Neutrophil (primary cell): ENCODE results near the gene TNRC6B.

ENCODE experiments used
- H3K27ac ChIP-seq: fragments of 200-600 bp; sonication (generic); 2 replicates; pipeline ENCODE4 v1.5.1; 2016; ENCODE audit warnings: mild to moderate bottlenecking, moderate library complexity
- H3K27me3 ChIP-seq: fragments of 200-600 bp; sonication (generic); 2 replicates; pipeline ENCODE4 v1.6.0; 2016; ENCODE audit warnings: mild to moderate bottlenecking
- H3K36me3 ChIP-seq: fragments of 200-600 bp; sonication (generic); 2 replicates; pipeline ENCODE4 v1.5.1; 2017
- H3K4me1 ChIP-seq, 2 experiments: fragments of 200-600 bp in 1 of 2; sonication (generic) in 1 of 2; 1 replicate in 1 of 2; 2 replicates in 1 of 2; pipeline versions ENCODE4 v1.5.1 to v1.6.1; 2013 to 2016; ENCODE audit warnings: low read depth in 1 of 2, low read length in 1 of 2, mild to moderate bottlenecking in 1 of 2, moderate library complexity in 1 of 2; ENCODE audit not compliant: control insufficient read depth in 1 of 2, insufficient read depth in 1 of 2
- H3K4me3 ChIP-seq, 2 experiments: fragments of 200-600 bp in 1 of 2; sonication (generic) in 1 of 2; 1 replicate in 1 of 2; 2 replicates in 1 of 2; pipeline ENCODE4 v1.5.1; 2013 to 2016; ENCODE audit warnings: low read depth in 1 of 2, low read length in 1 of 2, mild to moderate bottlenecking in 1 of 2, moderate library complexity in 1 of 2
- H3K9me3 ChIP-seq: fragments of 200-600 bp; sonication (generic); 2 replicates; pipeline ENCODE4 v1.5.1; 2016
- TF ChIP-seq, protein P1 (sequence below): fragments of 200-600 bp; sonication (generic); IDR thresholded peaks from 2 replicates; pipeline ENCODE4 v1.5.1; 2016; ENCODE audit warnings: antibody characterized with exemption

Gene TNRC6B

DNA sequence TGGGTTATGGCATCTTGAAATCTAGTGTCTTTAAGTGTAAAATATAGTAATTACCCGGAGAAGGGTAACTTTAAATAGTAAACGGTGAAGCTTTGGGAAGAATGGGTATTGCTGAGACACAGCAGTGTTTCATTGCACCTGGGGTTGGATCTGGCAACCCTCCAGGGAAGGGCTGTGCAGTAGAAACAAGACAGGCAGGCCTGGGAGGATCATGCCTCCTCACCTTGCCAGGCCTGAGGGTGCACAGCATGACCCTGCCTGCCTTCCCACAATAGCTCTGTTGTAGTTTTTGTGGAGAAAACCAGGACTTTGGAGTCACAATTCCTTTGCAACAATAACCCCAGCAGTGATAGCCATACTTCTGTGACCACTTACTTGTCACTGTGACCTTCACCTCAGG is 104.0 kb downstream of the TNRC6B start:
- Histone ChIP-seq H3K36me3 (peaks cover 86% of the 10 kb centered on the region), H3K27ac (peak overlapping the region; percentile 9)

DNA sequence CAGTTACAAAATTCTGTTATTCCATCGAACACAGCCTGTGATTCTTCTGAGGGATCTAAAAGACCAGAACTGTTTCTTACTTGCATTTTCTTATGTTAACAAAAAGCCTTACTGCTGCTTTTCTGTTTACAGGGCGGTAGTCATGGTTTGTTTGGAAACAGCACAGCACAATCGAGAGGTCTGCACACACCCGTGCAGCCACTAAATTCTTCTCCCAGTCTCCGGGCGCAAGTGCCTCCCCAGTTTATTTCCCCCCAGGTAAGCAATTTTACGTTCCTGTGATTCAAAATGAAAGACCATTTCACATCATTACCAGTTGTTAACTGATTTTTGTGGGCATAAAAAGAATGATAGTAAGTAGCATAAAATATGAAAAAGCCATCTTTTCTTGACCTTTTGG is 107.8 kb downstream of the TNRC6B start:
- H3K36me3 ChIP-seq: peaks cover 80% of the 10 kb centered on the region
- no peak overlapping the region for H3K4me3 ChIP-seq
- no peaks in the 10 kb centered on the region for H3K9me3 ChIP-seq
- no peaks in the 10 kb centered on the region for H3K27me3 ChIP-seq
- peaks cover 17 to 19% of the 10 kb centered on the region in 2 experiments for H3K4me1 ChIP-seq
- TF ChIP-seq, protein P1, sequence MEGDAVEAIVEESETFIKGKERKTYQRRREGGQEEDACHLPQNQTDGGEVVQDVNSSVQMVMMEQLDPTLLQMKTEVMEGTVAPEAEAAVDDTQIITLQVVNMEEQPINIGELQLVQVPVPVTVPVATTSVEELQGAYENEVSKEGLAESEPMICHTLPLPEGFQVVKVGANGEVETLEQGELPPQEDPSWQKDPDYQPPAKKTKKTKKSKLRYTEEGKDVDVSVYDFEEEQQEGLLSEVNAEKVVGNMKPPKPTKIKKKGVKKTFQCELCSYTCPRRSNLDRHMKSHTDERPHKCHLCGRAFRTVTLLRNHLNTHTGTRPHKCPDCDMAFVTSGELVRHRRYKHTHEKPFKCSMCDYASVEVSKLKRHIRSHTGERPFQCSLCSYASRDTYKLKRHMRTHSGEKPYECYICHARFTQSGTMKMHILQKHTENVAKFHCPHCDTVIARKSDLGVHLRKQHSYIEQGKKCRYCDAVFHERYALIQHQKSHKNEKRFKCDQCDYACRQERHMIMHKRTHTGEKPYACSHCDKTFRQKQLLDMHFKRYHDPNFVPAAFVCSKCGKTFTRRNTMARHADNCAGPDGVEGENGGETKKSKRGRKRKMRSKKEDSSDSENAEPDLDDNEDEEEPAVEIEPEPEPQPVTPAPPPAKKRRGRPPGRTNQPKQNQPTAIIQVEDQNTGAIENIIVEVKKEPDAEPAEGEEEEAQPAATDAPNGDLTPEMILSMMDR: no peak
- no peak overlapping the region for H3K27ac ChIP-seq

More for the DNA sequence above, 104.0 kb downstream of the TNRC6B start:
- Histone ChIP-seq H3K4me3 (no peak overlapping the region), H3K9me3 (no peaks in the 10 kb centered on the region), H3K27me3 (no peaks in the 10 kb centered on the region), H3K4me1 (peaks cover 0 to 3% of the 10 kb centered on the region in 2 experiments)
- TF ChIP-seq, protein P1: no peak

DNA sequence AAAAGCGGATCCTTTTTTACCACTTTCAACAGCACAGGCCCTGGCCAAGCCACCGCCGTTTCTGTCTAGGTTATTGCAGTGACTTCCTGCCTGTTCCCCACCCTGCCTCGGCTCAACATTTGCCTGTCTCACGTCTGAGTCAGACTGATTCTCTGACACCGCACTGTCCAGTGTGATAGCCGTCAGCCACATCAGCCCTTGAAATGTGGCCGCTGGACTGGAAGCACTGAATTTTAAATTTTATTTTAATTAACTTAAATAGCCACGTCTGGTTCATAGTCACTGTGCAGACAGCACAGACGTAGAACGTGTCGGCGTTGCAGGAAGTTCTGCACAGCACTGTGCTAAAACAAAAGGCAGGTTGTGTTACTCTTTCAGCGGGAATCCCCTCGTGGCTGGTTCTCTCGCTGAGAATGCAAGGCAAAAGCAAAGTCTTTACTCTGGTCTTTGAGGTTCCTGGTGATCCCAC is 112.3 kb downstream of the TNRC6B start:
- peak overlapping the region; percentile 89 for H3K27ac ChIP-seq
- TF ChIP-seq, protein P1: no peak
- peaks cover 31% of the 10 kb centered on the region in 2 experiments for H3K4me1 ChIP-seq
- no peaks in the 10 kb centered on the region for H3K27me3 ChIP-seq
- no peaks in the 10 kb centered on the region for H3K9me3 ChIP-seq
- H3K4me3 ChIP-seq: peak overlapping the region; percentile 13 to 25
- peaks cover 57% of the 10 kb centered on the region for H3K36me3 ChIP-seq

DNA sequence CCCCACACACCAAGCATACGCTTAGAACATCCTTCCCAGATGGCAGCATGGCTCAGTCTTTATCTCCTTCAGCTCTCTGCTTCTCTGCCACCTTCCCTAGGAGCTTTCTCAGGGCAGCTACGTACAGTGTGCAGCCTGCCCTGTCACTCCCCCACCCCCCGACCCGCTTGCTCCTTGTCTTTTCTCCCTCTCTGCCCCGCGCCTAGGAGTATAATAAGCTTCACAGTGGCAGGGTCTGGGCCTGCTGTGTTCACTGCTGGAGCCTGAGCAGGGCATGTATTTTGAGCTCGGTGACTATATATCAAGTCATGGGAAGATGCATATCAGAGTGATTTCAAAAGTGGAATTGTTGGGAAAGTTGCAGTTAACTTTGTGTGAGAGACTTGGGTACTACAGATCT is 112.8 kb downstream of the TNRC6B start:
- H3K4me1 ChIP-seq: peaks cover 31% of the 10 kb centered on the region in 2 experiments
- H3K27me3 ChIP-seq: no peaks in the 10 kb centered on the region
- H3K27ac ChIP-seq: peak overlapping the region; percentile 89
- peak overlapping the region; percentile 13 to 25 for H3K4me3 ChIP-seq
- TF ChIP-seq, protein P1: no peak
- peaks cover 54% of the 10 kb centered on the region for H3K36me3 ChIP-seq
- H3K9me3 ChIP-seq: no peaks in the 10 kb centered on the region

DNA sequence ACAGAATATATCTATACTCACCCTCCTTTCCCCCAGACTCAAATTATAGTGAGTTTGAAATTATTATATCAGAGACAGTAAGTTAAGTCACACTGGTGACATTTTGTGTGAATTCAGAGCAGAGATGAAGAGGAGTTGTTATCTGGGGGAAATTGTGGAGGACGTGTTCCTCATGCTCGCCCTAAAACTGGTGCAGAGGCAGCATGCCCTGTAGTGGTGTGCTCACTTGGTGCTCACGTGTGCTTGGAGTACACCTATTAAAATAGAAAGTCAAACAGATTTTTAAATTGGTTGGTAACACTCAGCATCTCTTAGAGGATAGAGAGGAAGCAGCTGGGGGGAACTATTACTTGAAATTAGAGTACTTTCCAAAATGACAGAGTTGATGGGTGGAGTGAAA is 117.0 kb downstream of the TNRC6B start:
- H3K4me1 ChIP-seq: peaks cover 20 to 21% of the 10 kb centered on the region in 2 experiments
- H3K27ac ChIP-seq: no peak overlapping the region
- TF ChIP-seq, protein P1: no peak
- H3K36me3 ChIP-seq: peaks cover 46% of the 10 kb centered on the region
- H3K4me3 ChIP-seq: no peak overlapping the region
- H3K27me3 ChIP-seq: no peaks in the 10 kb centered on the region
- no peaks in the 10 kb centered on the region for H3K9me3 ChIP-seq

DNA sequence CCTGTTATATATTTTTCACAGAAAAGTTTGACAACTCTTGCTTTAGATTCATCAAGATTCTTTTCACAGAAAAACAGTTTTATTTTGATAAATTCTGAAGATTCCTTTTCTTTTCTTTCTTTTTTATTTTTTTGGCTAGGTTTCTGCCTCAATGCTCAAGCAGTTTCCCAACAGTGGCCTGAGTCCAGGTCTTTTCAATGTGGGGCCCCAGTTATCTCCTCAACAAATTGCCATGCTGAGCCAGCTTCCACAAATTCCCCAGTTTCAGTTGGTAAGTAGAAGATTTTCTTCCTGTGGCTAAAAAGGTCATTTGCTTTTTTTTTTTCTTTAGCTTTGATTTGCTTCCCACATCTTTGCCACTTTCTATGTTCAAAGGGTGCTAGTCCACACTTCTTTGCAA is 122.6 kb downstream of the TNRC6B start:
- Histone ChIP-seq H3K4me1 (no peaks in the 10 kb centered on the region), H3K27ac (no peak overlapping the region), H3K36me3 (peaks cover 75% of the 10 kb centered on the region), H3K4me3 (no peak overlapping the region), H3K27me3 (no peaks in the 10 kb centered on the region), H3K9me3 (no peaks in the 10 kb centered on the region)
- TF ChIP-seq, protein P1: no peak
